ENCODE measurements around the gene SPG7.

SPG7 gene

DNA sequence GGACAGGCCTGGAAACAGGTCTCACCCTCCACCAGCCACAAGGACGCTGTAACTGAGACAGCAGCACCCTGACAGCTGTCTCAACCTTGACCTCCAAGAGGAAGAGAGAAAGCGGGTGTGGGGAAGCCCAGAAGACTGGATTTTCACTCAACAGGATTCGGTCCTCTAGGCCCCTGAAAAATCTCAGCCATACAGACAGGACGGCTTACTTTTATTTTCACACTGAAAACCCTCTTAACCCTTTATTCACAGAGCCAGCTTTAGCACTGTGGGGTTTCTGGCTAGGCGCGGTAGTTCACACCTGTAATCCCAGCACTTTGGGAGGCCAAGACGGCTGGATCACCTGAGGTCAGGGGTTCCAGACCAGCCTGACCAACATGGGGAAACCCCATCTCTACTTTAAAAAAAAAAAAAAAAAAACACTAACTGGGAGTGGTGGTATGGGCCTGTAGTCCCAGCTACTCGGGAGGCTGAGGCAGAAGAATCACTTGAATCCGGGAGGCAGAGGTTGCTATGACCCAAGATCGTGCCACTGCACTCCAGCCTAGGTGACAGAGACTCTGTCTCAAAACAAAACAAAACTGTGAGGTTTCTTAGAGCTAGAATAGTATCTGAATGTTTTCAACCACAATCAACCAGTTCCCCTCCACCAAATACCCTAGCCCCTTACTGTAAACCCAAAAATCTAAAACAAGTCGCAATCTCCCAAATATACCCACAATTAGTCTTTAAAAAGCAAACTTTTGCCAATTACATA, 23.1 kb upstream of the SPG7 start:
- TF ChIP-seq, protein P1, sequence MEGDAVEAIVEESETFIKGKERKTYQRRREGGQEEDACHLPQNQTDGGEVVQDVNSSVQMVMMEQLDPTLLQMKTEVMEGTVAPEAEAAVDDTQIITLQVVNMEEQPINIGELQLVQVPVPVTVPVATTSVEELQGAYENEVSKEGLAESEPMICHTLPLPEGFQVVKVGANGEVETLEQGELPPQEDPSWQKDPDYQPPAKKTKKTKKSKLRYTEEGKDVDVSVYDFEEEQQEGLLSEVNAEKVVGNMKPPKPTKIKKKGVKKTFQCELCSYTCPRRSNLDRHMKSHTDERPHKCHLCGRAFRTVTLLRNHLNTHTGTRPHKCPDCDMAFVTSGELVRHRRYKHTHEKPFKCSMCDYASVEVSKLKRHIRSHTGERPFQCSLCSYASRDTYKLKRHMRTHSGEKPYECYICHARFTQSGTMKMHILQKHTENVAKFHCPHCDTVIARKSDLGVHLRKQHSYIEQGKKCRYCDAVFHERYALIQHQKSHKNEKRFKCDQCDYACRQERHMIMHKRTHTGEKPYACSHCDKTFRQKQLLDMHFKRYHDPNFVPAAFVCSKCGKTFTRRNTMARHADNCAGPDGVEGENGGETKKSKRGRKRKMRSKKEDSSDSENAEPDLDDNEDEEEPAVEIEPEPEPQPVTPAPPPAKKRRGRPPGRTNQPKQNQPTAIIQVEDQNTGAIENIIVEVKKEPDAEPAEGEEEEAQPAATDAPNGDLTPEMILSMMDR (IDR thresholded peaks at IDR 0.05; ENCODE audit: control extremely low read depth, extremely low read depth, low read depth, missing control alignments): no peak
- POLR2A ChIA-PET: interaction anchor here (0.7 to 2.3 kb wide), 8 partner anchors 8 to 1751 kb away, joined by 3 to 10 read pairs (median 4); no protein-coding TSS in a partner anchor
- DNase-seq (ENCODE audit: extremely low spot score): no peak
- CTCF ChIA-PET: interaction anchor here (1.0 to 1.9 kb wide), 4 partner anchors 10 to 38 kb away, joined by 3 to 5 read pairs (median 4); no protein-coding TSS in a partner anchor

DNA sequence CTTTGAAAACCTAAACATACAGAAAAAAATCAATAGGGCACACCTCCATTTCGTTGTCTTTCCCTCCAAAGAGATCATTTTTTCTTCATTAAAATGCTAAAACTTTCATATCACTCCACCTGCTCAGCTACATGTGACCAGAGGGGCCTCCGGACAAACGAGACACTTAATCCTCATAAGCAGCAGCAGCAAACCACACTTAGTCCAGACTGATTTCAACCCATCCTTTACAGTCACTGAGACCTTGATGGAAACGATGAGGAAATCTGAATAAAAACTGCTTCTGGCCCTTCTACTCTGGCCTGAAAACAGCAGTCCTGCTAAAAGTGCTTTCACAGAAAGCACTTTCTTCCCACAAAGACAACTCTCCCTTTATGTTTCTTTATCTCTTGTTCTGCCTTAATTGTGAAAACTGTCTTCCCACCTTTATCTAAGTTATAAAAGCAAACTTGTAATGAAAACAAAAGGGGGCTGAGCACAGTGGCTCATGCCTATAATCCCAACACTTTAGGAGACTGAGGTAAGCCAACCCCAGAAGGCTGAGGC, 22.4 kb upstream of the SPG7 start:
- POLR2A ChIA-PET: interaction anchor here (0.7 to 2.3 kb wide), 7 partner anchors 9 to 216 kb away, joined by 3 to 10 read pairs (median 4); no protein-coding TSS in a partner anchor
- no peak for DNase-seq (ENCODE audit: extremely low spot score)
- CTCF ChIA-PET: interaction anchor here (1.0 to 1.9 kb wide), 3 partner anchors 9 to 25 kb away, joined by 3 to 5 read pairs (median 4); no protein-coding TSS in a partner anchor
- TF ChIP-seq, protein P1 (IDR thresholded peaks at IDR 0.05; ENCODE audit: control extremely low read depth, extremely low read depth, low read depth, missing control alignments): no peak

DNA sequence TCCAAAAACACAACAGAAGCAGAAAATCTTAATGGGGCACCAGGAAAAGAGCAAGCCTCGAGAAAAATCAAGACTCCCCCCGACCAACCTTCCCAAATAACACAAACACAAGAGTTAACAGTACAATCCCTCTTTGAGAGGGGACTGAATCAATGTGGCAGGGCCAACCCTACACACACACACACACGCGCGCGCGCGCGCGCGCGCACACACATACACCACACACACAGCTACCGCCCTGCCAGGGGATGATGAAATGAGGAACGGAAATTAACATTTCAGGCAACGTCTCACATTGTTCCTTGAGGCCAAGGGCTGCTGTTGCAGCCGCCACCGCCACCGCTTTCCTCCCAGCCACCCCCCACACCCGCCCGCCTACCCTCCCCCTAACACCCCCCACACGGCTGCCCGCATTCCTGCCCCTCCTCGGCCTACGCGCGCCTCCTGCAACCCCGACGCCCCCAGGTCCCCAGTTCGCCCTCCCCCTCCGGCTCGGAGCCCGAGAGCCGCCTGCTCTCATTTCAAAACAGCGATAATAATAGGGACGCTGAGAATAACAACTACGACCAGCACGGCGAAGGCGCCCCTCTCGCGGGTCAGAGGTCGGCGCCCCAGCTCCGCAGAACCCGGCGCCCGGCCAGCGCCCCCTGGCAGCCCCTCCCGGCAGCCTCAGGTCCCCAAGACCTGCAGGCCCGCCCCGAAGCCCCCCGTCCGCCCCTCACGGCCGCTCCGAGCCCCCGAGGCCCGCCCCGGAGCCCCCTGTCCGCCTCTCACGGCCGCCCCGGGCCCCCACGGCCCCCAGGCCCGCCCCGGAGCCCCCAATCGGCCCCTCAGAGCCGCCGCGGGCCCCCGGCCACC, 18.9 kb upstream of the SPG7 start:
- ChIA-PET CTCF (interaction anchor here (1.0 to 1.5 kb wide), 5 partner anchors 10 to 75 kb away, joined by 3 to 5 read pairs (median 4); no protein-coding TSS in a partner anchor), POLR2A (interaction anchor here (0.6 to 1.3 kb wide), 3 partner anchors 10 to 167 kb away, joined by 3 to 8 read pairs (median 4); no protein-coding TSS in a partner anchor)
- peak; percentile 73 for DNase-seq (ENCODE audit: extremely low spot score)
- TF ChIP-seq, protein P1 (IDR thresholded peaks at IDR 0.05; ENCODE audit: control extremely low read depth, extremely low read depth, low read depth, missing control alignments): peak; percentile 10

DNA sequence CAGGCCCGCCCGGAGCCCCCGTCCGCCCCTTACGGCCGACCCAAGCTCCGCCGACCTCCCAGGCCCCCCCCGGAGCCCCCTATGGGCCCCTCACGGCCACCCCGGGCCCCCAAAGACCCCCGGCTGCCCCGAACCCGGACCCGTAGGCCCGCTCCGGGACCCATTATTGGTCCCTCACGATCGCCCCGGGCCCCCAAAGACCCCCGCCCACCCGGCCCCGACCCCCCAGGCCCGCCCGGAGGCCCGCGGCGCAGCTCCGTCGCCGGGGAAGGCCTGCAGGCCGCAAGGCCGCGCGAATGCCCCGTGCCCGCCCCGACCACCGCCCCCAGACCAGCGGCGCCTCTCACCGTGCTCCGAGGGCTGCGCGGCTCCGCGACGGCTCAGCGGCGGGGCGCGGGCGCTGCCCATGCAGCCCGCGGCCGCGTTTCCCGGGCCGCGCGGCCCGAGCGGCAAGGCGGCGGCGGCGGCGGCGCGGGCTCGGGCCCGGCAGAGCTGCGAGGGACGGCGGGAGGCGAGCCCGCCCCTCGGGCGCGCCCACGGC, 18.2 kb upstream of the SPG7 start:
- POLR2A ChIA-PET: interaction anchor here (1.3 kb wide), 1 partner anchor 11 kb away, joined by 3 read pairs; no protein-coding TSS in a partner anchor
- DNase-seq (ENCODE audit: extremely low spot score): no peak
- TF ChIP-seq, protein P1 (IDR thresholded peaks at IDR 0.05; ENCODE audit: control extremely low read depth, extremely low read depth, low read depth, missing control alignments): no peak
- CTCF ChIA-PET: interaction anchor here (1.3 kb wide), 1 partner anchor 13 kb away, joined by 4 read pairs; no protein-coding TSS in a partner anchor

DNA sequence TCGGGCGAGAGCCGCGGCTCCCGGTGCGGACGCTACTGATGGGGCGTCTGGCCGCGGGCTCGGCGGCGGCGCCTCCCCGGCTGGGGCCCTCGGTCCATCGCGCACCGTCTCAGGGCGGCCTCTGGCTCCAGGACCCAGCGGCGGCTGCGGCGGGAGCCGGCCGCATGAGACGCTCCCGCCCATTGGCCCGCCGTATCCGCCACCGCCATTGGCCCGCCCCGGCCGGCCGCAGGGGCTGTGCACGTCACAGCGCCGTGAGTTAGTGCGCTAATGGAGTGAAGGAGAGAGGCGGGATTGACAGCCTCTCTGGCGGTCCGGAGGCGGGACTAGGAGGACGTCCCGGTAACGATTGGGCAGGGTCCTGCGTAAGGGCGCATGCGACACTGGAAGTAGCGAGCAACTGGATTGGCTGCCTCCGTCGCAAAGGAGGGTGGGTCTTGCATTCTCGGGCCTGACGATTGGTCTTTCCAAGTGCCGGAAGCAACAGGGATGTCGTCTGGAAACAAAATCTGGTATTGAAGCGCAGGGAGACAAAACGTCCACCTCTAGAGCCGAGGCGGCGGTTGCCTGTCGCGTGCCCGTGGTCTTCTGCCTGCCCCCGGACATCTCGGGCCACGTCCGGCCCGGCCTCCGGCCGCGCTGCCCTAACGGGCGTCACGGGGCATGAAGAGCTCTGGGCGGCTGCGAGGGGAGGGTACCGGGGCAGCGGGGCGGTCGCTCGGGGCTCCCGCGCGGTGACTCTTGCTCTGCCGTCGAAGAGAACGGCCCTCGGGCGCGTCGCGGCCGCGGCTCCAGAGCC, 17.6 kb upstream of the SPG7 start, which contains the start of gene ANKRD11:
TSS of gene ANKRD11 (minus strand) at position 123 of the 799 bp plus-strand sequence. CDS start 173,542 bp downstream, outside the sequence.
- TF ChIP-seq, protein P1 (IDR thresholded peaks at IDR 0.05; ENCODE audit: control extremely low read depth, extremely low read depth, low read depth, missing control alignments): no peak
- peak; percentile 100 for DNase-seq (ENCODE audit: extremely low spot score)
- ChIA-PET POLR2A (interaction anchor here (0.5 to 1.3 kb wide), 3 partner anchors 12 to 154 kb away, joined by 3 to 5 read pairs (median 3); no protein-coding TSS in a partner anchor), CTCF (interaction anchor here (1.0 kb wide), 1 partner anchor 18 kb away, joined by 3 read pairs; no protein-coding TSS in a partner anchor)
